IMR-90 (cell line): ENCODE results near the gene TRIM13. TPM values are rescaled to one million over a fixed set of nuclear protein-coding genes. Genes with fewer than 3 reads are reported as not detected.
"Not testable (repeated sequence)": the region's sequence is repeated elsewhere in the genome, so short reads cannot be mapped to it uniquely, and the experiment has no call there.

ENCODE experiments used
- ATAC-seq: fragments of 200-7000 bp; cut with Tn5 transposase; 2 replicates; pipeline ENCODE4 v1.9.1; 2020; ENCODE audit warnings: low read depth, mild to moderate bottlenecking, moderate library complexity
- BruUV-seq: library from RNA; stranded (reverse); fragments of 400-500 nt; replicated peaks from 2 replicates; lab custom pipeline; 2021; lab: Mats Ljungman, UMichigan
- CTCF ChIA-PET: fragments of 300-600 bp; formaldehyde crosslinking; extraction: SDS; loops from one replicate; lab custom pipeline; 2021; ENCODE audit warnings: antibody characterized with exemption; lab: Yijun Ruan, JAX
- POLR2A ChIA-PET: fragments of 300-600 bp; sonication (Branson Sonifier 250); formaldehyde crosslinking; loops from one replicate; lab custom pipeline; 2022; ENCODE audit warnings: antibody characterized with exemption; ENCODE audit not compliant: unreplicated experiment; lab: Charles Lee
- DNase-seq: peaks from one replicate; pipeline ENCODE4 v3.0.0; 2013
- H2AFZ ChIP-seq: replicated peaks from 2 replicates; pipeline ENCODE3; 2013; ENCODE audit warnings: low read length, mild to moderate bottlenecking; ENCODE audit not compliant: poor library complexity
- H2AK5ac ChIP-seq: 2 replicates; pipeline ENCODE4 v1.6.1; 2013; ENCODE audit warnings: low read depth, low read length, inconsistent platforms
- H2AK9ac ChIP-seq: replicated peaks from 2 replicates; pipeline ENCODE3; 2013; ENCODE audit warnings: mild to moderate bottlenecking, low read depth, low read length, moderate library complexity; ENCODE audit not compliant: poor library complexity
- H2BK120ac ChIP-seq: 2 replicates; pipeline ENCODE4 v1.6.1; 2013; ENCODE audit warnings: low read depth, low read length, inconsistent platforms
- H2BK15ac ChIP-seq: 3 replicates; pipeline ENCODE4 v1.6.1; 2013; ENCODE audit warnings: low read depth, low read length, inconsistent platforms
- H2BK20ac ChIP-seq: 2 replicates; pipeline ENCODE4 v1.6.1; 2013; ENCODE audit warnings: low read depth, mild to moderate bottlenecking, inconsistent platforms, low read length, moderate library complexity
- H2BK5ac ChIP-seq: 2 replicates; pipeline ENCODE4 v1.6.1; 2013; ENCODE audit warnings: mild to moderate bottlenecking, low read depth, low read length, inconsistent platforms; ENCODE audit not compliant: poor library complexity, severe bottlenecking
- H3K14ac ChIP-seq: replicated peaks from 2 replicates; pipeline ENCODE4 v1.6.1; 2013; ENCODE audit warnings: low read depth, low read length, inconsistent platforms
- H3K18ac ChIP-seq: 2 replicates; pipeline ENCODE4 v1.6.1; 2013; ENCODE audit warnings: low read depth, low read length, control low read depth
- H3K23ac ChIP-seq: 2 replicates; pipeline ENCODE4 v1.6.1; 2013; ENCODE audit warnings: low read depth, low read length, inconsistent platforms
- H3K27ac ChIP-seq: 2 replicates; pipeline ENCODE4 v1.5.1; 2013; ENCODE audit warnings: mild to moderate bottlenecking, control low read depth, low read length; ENCODE audit not compliant: insufficient read depth
- H3K27me3 ChIP-seq: 2 replicates; pipeline ENCODE4 v1.6.1; 2013; ENCODE audit warnings: low read length; ENCODE audit not compliant: control insufficient read depth, insufficient read depth
- H3K36me3 ChIP-seq: 2 replicates; pipeline ENCODE4 v1.6.1; 2013; ENCODE audit warnings: low read length, mixed read lengths; ENCODE audit not compliant: control insufficient read depth, insufficient read depth
- H3K4ac ChIP-seq: 2 replicates; pipeline ENCODE4 v1.6.1; 2013; ENCODE audit warnings: low read depth, low read length, inconsistent platforms
- H3K4me1 ChIP-seq: 2 replicates; pipeline ENCODE4 v1.6.1; 2013; ENCODE audit warnings: low read length, mixed read lengths; ENCODE audit not compliant: control insufficient read depth, insufficient read depth
- H3K4me2 ChIP-seq: 2 replicates; pipeline ENCODE4 v1.6.1; 2013; ENCODE audit warnings: low read depth, mild to moderate bottlenecking, control low read depth, low read length, moderate library complexity
- H3K4me3 ChIP-seq: 2 replicates; pipeline ENCODE4 v1.5.1; 2013; ENCODE audit warnings: low read depth, mild to moderate bottlenecking, control low read depth, low read length, moderate library complexity; ENCODE audit not compliant: insufficient read depth
- H3K56ac ChIP-seq: 2 replicates; pipeline ENCODE4 v1.6.1; 2013; ENCODE audit warnings: low read length, inconsistent platforms; ENCODE audit not compliant: insufficient read depth; ENCODE audit errors: extremely low read depth
- H3K79me1 ChIP-seq, 2 experiments: 2 replicates each; pipeline ENCODE4 v1.6.1; 2013; ENCODE audit warnings: low read length in 2 of 2, inconsistent platforms in 1 of 2, low read depth in 1 of 2
- H3K9ac ChIP-seq: 2 replicates; pipeline ENCODE4 v1.6.1; 2013; ENCODE audit warnings: low read depth, low read length, control low read depth
- H3K9me1 ChIP-seq: 2 replicates; pipeline ENCODE4 v1.6.1; 2013; ENCODE audit warnings: low read length, inconsistent platforms; ENCODE audit not compliant: insufficient read depth
- H3K9me3 ChIP-seq: 2 replicates; pipeline ENCODE4 v1.6.1; 2013; ENCODE audit warnings: low read length; ENCODE audit not compliant: control insufficient read depth, insufficient read depth
- H4K20me1 ChIP-seq: 2 replicates; pipeline ENCODE4 v1.6.1; 2013; ENCODE audit warnings: low read length, inconsistent platforms; ENCODE audit not compliant: insufficient read depth
- H4K5ac ChIP-seq: 2 replicates; pipeline ENCODE4 v1.6.1; 2013; ENCODE audit warnings: mild to moderate bottlenecking, low read depth, low read length, control low read depth
- H4K8ac ChIP-seq, 2 experiments: 2 replicates each; pipeline ENCODE4 v1.6.1; 2013; ENCODE audit warnings: low read depth in 2 of 2, low read length in 2 of 2, control low read depth in 1 of 2, inconsistent platforms in 1 of 2
- H4K91ac ChIP-seq: 2 replicates; pipeline ENCODE4 v1.6.1; 2013; ENCODE audit warnings: low read depth, low read length, inconsistent platforms; ENCODE audit not compliant: insufficient read depth
- BHLHE40 ChIP-seq: fragments of 150-350 bp; IDR thresholded peaks from 2 replicates; pipeline ENCODE4 v1.6.1; 2016; ENCODE audit warnings: mild to moderate bottlenecking, low read depth, low read length
- CHD1 ChIP-seq: IDR thresholded peaks from 2 replicates; pipeline ENCODE4 v1.6.1; 2012; ENCODE audit warnings: low read depth, low read length, improper control_type of control experiment
- ELK1 ChIP-seq: fragments of 150-350 bp; IDR thresholded peaks from 2 replicates; pipeline ENCODE4 v1.6.1; 2016; ENCODE audit warnings: low read depth, mild to moderate bottlenecking, low read length, moderate library complexity, borderline replicate concordance
- FOS ChIP-seq: fragments of 150-350 bp; IDR thresholded peaks from 2 replicates; pipeline ENCODE4 v1.6.1; 2016; ENCODE audit warnings: low read depth, low read length
- MAFK ChIP-seq: IDR thresholded peaks from 2 replicates; pipeline ENCODE4 v1.6.1; 2012; ENCODE audit warnings: low read depth, low read length, improper control_type of control experiment
- MXI1 ChIP-seq: IDR thresholded peaks from 2 replicates; pipeline ENCODE4 v1.6.1; 2012; ENCODE audit warnings: low read depth, mild to moderate bottlenecking, low read length, moderate library complexity, borderline replicate concordance
- RCOR1 ChIP-seq: IDR thresholded peaks from 2 replicates; pipeline ENCODE4 v1.6.1; 2012; ENCODE audit warnings: mild to moderate bottlenecking, low read length, improper control_type of control experiment; ENCODE audit not compliant: insufficient replicate concordance
- RFX5 ChIP-seq: IDR thresholded peaks from 2 replicates; pipeline ENCODE4 v1.8.0; 2012; ENCODE audit warnings: low read depth, mild to moderate bottlenecking, low read length, moderate library complexity
- SMC3 ChIP-seq: fragments of 150-350 bp; IDR thresholded peaks from 2 replicates; pipeline ENCODE4 v1.6.1; 2016; ENCODE audit warnings: low read depth, mild to moderate bottlenecking, antibody characterized with exemption, low read length, moderate library complexity
- WGBS, 2 experiments: methylation state at CpG; one replicate each; pipeline versions ENCODE4 v1.1.5 to v1.1.7; 2013; ENCODE audit warnings: missing lambda C conversion rate in 2 of 2; ENCODE audit not compliant: insufficient read length in 1 of 2; ENCODE audit errors: extremely low coverage in 2 of 2; 5-methylcytosine and 5-hydroxymethylcytosine counted together
- dilution Hi-C: fragments of 300-500 bp; cut with HindIII; formaldehyde crosslinking; loops from one replicate; pipeline ENCODE4 v1.14.3; 2018; ENCODE audit warnings: low sequenced_read_pairs; ENCODE audit not compliant: unreplicated experiment
- in situ Hi-C: fragments of 300-500 bp; cut with MboI; formaldehyde crosslinking; loops from 3 replicates; pipeline ENCODE4 v1.14.3; 2019; ENCODE audit warnings: low sequenced_read_pairs, inconsistent platforms, mixed read lengths
- intact Hi-C: fragments of 100-400 bp; cut with micrococcal nuclease; formaldehyde crosslinking; loops from 2 replicates; pipeline ENCODE4 v1.10.0; 2022
- polyA plus RNA-seq, 3 experiments: library from polyadenylated mRNA; depleted of rRNA; stranded (reverse); fragments of >200 nt; gene quantifications; 2 replicates each; pipeline ENCODE4 v1.2.3, GENCODE V29; 2012; ENCODE audit warnings: low replicate concordance in 1 of 3
- total RNA-seq: library from RNA; depleted of rRNA; stranded (reverse); fragments of >200 nt; gene quantifications from 2 replicates; pipeline ENCODE4 v1.2.3, GENCODE V29; 2012

Gene TRIM13
- total and polyA plus RNA-seq, 2 of the 4 experiments (the other 2 are of a cell fraction): 12.0 to 20.1 TPM

- ChIA-PET CTCF (interaction anchor here (0.8 kb wide), 1 partner anchor 11 kb away, joined by 3 read pairs; the partner anchor contains the start of gene TRIM13), POLR2A (no interaction called here)
- Histone ChIP-seq H3K4me2 (no peak overlapping the region), H3K14ac (no peak overlapping the region), H2BK120ac (no peak overlapping the region), H3K56ac (no peak overlapping the region), H2AK5ac (no peak overlapping the region), H3K4me1 (no peaks in the 10 kb centered on the region), H4K20me1 (no peaks in the 10 kb centered on the region), H3K4me3 (no peak overlapping the region), H3K9me1 (peaks cover 6% of the 10 kb centered on the region), H3K9me3 (no peaks in the 10 kb centered on the region), H3K23ac (no peak overlapping the region), H3K9ac (no peak overlapping the region), H2BK15ac (no peak overlapping the region), H2AFZ (no peak overlapping the region), H4K5ac (no peak overlapping the region), H3K4ac (no peak overlapping the region), H4K8ac (no peak overlapping the region), H2AK9ac (no peak overlapping the region), H4K91ac (no peak overlapping the region), H3K18ac (no peak overlapping the region), H3K79me1 (no peaks in the 10 kb centered on the region), H3K36me3 (peaks cover 5% of the 10 kb centered on the region), H2BK20ac (no peak overlapping the region), H3K27ac (no peak overlapping the region), H2BK5ac (no peak overlapping the region), H3K27me3 (no peaks in the 10 kb centered on the region)
- DNase-seq (no peak), ATAC-seq (no peak)
- intact Hi-C loops (no loop called here), in situ Hi-C loops (loop anchor here (10.0 to 25.0 kb wide), 2 partner anchors 538 to 926 kb away; partner anchors contain the start of gene RNASEH2B), dilution Hi-C loops (no loop called here)
- no TSS peak for BruUV-seq
- no peak for TF ChIP-seq CHD1
- no peak for TF ChIP-seq RCOR1
- no peak for TF ChIP-seq BHLHE40
- TF ChIP-seq SMC3: no peak
- no peak for TF ChIP-seq MAFK
- no peak for TF ChIP-seq RFX5
- no peak for TF ChIP-seq FOS
- no peak for TF ChIP-seq MXI1
- TF ChIP-seq ELK1: no peak
- no CpG with 5 or more reads among the region's 7 CpGs for WGBS, 2 experiments
Measured at GRCh38 chr13:49986471-49986870, 10.4 kb upstream of the TRIM13 start.

- H4K8ac ChIP-seq, POLR2A ChIA-PET, H3K4me2 ChIP-seq, intact Hi-C loops, H2AK5ac ChIP-seq, ATAC-seq, H3K4ac ChIP-seq, H2AK9ac ChIP-seq, H3K27me3 ChIP-seq, H2BK20ac ChIP-seq, dilution Hi-C loops, H4K20me1 ChIP-seq, H3K23ac ChIP-seq, H3K56ac ChIP-seq, H3K9me1 ChIP-seq, H3K79me1 ChIP-seq, H3K18ac ChIP-seq, CTCF ChIA-PET, H4K91ac ChIP-seq, H2BK5ac ChIP-seq, H4K5ac ChIP-seq, H2AFZ ChIP-seq, H2BK120ac ChIP-seq, H3K36me3 ChIP-seq, BruUV-seq, H3K9ac ChIP-seq, H2BK15ac ChIP-seq, H3K27ac ChIP-seq, H3K4me3 ChIP-seq, H3K4me1 ChIP-seq, H3K9me3 ChIP-seq, H3K14ac ChIP-seq, DNase-seq: not testable (repeated sequence)
- no CpG with 5 or more reads among the region's 6 CpGs for WGBS, 2 experiments
- in situ Hi-C loops: loop anchor here (25.0 kb wide), 1 partner anchor 922 kb away; the partner anchor contains the start of gene RNASEH2B
Measured at GRCh38 chr13:49990612-49991011, 6.2 kb upstream of the TRIM13 start.
